ENCODE data around the gene CWC22.

GRCh38 chr2:179974761-179975160 is 32.3 kb downstream of the CWC22 start:
- TF ChIP-seq, protein P1, sequence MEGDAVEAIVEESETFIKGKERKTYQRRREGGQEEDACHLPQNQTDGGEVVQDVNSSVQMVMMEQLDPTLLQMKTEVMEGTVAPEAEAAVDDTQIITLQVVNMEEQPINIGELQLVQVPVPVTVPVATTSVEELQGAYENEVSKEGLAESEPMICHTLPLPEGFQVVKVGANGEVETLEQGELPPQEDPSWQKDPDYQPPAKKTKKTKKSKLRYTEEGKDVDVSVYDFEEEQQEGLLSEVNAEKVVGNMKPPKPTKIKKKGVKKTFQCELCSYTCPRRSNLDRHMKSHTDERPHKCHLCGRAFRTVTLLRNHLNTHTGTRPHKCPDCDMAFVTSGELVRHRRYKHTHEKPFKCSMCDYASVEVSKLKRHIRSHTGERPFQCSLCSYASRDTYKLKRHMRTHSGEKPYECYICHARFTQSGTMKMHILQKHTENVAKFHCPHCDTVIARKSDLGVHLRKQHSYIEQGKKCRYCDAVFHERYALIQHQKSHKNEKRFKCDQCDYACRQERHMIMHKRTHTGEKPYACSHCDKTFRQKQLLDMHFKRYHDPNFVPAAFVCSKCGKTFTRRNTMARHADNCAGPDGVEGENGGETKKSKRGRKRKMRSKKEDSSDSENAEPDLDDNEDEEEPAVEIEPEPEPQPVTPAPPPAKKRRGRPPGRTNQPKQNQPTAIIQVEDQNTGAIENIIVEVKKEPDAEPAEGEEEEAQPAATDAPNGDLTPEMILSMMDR (IDR thresholded peaks at IDR 0.05; ENCODE audit: low read length), result no peak
- TF ChIP-seq EZH2phosphoT487 (IDR thresholded peaks at IDR 0.05; ENCODE audit: low read length) (no peak), EZH2 (optimal IDR thresholded peaks at IDR 0.05; ENCODE audit: low read depth, low read length) (no peak)

Data from MM.1S (cell line).